Measurements from ENCODE around the gene PROSER2.
"Not testable (repeated sequence)": the region's sequence is repeated elsewhere in the genome, so short reads cannot be mapped to it uniquely, and the experiment has no call there.

The PROSER2 gene

DNA sequence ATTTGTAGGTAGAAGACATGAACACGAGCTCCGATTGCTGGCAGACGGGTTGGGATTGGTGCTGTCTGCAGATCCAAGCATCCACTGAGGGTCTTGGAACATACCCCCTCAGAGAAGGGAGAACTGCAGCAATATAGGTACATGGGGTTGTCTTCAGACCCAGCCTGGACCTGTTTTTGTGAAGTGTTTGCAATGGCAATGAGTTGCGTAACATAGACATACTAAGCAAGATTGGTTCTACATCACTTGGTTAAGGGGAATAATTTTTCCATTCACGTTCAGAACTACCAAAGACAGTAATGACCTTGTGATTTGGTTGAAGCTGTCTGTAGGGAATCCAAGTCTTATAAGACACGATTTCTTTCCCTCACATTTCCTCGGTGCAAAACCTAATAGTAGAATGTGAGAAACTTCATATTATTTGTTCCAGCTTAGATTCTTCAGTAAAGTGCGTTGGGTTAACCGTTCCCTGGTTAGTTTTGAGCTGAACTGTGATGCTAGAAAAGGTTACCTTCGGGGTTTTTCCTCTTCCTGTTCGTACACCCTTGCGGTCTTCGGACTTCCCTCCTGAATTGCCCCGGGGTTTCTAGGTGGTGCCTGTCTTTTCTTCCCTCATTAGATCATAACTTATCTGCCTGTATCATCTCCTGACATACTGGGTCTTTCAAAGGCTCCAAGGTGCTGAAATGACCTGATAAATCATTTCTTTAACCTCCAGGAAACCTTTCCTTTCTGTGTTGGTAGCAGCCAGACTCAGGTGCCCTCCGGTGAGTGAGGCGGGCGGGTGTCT lies 14.4 kb downstream of the PROSER2 start:
- no peak for DNase-seq

DNA sequence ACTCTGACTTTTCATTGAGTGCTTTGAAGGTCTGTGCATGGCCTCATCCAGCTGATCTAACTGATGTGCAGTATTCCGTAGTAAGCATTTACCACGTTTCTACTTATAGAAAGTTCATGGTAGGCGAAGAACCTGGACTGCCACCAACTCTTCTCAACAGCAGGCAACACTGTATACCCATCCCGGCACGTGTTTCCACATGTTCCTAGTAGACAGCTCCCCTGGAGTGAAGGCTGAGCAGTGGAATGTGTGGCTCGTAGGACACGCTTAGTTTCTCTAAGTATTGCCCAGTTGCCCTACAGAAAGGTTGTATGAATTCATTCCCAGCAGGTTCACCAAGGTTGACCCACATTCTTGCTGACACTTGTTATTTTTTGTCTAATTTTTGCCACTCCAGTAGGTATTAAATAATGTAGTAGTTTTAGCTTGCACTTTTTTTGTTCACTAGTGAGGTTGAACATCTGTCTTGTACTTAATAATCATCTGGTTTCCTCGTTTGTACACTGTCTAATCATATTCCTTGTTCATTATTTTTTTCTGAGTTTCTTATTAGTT lies 15.2 kb downstream of the PROSER2 start:
- DNase-seq, result no peak

DNA sequence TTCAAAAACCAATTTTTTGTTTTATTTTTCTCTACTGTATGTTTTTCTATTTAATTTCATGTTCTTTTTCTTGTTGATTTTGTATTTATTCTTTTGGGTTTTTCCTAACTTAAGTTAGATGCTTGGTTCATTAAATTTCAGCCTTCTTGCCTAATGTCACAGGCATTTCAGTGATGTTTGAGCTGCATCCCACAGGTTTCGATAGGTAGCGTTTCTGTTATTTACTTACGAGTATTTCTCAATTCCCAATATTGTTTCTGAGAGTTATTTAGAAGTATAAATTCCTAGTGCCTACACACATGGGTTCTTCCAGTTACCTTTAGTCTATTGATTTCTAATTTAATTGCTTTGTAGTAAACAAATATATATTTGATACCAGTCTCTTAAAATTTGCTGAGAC lies 18.2 kb downstream of the PROSER2 start:
- no peak for DNase-seq

DNA sequence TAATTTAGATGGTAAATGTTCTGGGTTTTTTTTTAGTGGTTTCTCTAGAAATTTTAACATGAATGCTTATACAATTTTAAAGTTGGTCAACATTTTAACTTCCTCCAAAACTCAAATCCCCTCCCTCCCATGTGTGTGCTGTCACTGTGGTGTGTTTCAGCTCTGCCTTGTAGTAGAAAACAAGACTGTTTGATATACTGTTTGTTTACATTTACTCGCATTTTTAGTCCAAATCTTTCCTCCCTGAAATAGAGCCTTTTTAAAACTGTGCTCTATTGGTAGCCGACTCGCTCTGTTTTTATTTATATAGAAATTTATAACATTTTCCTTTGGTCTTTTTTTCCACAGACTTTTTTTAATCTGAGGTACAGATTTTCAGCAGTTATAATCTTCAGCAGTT lies 19.3 kb downstream of the PROSER2 start:
- no peak for DNase-seq

DNA sequence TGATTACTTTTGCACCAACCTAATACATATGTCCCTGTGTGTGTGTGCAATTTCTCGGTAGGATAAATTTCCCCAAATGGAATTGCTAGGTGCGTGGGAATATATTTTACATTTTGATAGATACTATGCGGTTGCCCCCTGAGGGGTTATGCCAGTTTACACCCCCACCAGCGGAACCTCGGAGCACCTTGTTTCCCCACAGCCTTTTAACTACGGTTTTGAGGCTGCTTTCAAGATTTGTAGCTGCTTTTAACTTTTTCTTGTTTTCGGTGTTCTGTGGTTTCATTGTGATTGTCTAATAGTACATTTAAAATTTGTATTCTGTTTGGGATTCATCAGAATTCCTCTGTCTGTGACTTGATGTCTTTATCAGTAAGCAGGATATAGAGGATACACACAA lies 22.0 kb downstream of the PROSER2 start:
- DNase-seq, result no peak

DNA sequence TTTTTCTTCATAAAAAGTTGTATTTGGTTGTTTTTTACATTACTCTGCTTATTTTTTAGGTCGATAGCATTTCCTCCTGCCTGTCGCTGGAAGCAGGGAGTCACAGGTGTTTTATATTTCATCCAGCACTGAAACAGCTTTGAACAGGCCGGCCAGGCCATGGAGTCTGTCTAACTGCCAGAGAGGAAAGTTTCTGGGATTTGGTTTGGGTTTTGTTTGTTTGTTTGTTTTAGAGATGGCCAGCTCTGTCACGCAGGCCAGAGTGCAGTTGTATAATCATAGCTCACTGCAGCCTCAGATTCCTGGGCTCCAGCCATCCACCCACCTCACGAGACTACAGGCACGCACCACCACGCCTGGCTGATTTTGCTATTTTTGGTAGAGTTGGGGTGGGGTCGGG lies 23.4 kb downstream of the PROSER2 start:
- no peak for DNase-seq

DNA sequence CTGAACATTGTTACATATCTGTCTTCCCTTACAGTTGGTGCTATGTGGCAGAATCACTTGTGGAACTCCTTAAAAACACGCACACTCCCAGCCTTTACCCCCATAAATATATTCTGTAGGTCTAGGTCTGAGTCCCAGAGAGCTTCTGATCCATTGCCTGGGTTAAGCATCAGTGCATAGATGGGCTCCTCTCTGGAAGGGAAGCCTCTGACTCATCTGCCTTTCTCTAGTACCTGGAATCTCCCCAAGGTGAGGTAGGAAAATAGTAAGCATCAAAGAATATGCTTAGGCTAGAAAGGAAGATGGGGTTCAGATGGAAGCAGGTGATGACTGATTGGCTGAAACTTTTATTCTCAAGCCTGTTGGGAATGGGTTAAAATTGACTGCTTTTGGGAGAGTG lies 26.1 kb downstream of the PROSER2 start:
- no peak for DNase-seq

DNA sequence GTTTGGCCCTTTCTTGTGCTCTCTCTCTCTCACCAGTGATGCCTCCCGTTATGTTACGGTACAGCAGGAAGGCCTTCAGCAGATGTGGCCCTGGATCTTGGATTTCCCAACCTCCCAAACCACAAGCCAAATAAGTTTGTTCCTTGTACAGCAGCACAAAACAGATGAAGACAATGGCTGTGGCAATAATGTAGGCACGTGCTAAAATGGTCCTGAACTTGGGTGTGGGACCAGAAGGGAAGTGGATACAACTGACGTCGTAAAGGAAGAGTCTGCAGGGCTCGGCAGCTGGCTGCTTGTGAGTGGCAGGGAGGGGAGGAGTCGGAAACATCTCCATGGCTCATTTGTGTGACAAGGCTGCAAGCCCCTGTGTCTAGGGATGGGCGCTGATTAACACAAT lies 26.8 kb downstream of the PROSER2 start:
- no peak for DNase-seq

DNA sequence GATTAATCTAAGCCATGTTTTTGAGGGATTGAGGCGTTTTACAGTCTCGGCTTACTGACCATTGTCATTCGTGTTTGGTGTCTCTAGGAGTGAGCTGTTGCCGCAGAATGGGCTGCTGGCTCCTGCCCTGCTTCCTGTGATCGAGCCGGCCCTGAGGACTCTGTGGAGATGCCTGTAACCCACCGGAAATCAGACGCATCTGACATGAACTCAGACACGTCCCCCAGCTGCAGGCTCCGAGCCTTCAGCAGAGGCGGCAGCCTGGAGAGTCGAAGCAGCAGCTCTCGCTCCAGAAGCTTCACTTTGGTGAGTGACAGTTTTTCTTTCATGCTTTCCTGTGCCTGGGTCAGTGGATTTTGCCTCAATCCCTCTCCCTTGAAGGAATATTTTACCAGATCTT lies 28.8 kb downstream of the PROSER2 start:
- no peak for DNase-seq

DNA sequence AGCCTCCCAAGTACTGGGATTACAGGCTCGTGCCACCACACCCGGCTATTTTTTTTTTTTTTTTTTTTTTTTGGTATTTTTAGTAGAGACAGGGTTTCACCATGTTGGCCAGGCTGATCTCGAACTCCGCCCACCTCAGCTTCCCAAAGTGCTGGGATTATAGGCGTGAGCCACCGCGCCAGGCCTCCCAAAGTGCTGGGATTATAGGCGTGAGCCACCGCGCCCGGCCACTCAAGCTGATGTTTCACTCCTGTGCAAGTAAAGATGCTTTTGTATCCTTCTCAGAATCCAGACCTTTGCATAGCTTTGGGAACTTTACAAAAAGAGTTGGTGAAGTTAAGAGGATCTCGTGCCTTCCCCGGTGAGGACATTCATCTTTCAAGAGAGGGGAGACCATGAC lies 29.5 kb downstream of the PROSER2 start:
- not testable (repeated sequence) for DNase-seq

DNA sequence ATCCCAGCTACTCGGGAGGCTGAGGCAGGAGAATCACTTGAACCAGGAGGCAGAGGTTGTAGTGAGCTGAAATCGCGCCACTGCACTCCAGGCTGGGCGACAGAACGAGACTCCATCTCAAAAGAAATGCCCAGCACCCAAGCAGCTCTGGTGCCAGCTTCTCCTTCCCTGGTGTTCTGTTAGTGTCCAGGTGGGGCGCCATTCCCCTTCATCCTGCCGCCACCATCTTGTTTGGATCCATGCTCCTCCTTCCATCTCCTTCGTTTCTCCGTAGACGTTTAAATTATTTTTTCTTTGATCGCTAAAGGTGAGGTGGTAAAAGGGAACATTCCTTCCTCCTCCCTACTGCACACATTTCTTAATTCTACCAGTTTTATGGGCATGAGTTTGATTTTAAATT lies 30.3 kb downstream of the PROSER2 start:
- DNase-seq, result no peak

DNA sequence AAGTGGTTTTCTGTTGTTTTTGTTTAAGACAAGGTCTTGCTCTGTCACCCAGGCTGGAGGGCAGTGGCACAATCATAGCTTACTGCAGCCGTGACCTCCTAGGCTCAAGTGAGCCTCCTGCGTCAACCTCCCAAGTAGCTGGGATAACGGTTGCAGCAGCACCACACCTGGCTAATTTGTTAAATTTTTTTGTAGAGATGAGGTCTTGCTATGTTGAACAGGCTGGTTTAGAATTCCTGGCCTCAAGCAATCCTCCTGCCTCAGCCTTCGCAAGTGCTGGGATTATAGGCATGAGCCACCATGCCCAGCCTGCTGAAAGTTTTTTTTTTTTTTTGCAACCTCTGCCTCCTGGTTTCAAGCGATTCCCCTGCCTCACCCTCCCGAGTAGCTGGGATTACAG lies 31.1 kb downstream of the PROSER2 start:
- DNase-seq, result no peak

DNA sequence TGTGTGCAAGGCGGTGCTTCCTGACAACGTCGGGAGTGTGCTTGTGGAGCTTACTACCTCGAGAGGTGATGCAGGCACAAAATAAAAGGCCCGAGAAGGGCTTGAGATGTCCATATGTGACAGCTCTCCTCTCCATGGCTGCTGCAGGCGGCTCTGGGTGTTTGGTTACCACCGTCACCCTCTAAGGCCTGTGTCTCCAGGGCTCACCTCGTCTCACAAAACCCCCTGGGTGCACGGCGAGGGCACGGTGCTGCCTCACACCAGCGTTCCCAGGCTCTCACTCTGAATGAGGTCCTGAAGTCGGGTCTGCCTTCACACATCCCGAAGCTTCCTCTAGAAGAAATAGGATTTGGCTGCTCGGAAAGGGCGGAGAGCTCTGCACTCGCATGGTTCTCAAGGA lies 32.9 kb downstream of the PROSER2 start:
- no peak for DNase-seq

DNA sequence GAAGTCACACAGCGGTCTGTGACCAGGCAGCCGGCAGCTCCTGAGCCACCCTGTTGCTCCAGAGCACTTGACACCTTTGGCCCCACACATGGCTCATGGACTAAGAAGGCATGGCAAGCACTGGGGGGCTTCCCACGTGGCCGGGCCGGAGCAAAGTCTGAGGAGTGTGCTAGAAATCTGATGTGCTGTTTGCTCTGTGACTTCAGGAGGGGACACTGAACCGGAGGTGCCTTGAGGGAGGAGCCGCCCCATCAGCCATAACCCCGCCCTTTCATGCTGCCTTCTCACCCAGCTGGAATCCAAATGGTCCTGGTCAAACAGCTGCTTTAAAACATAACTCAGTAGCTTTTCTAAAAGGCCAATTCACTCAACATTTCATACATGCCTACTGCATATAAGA lies 33.5 kb downstream of the PROSER2 start:
- no peak for DNase-seq

DNA sequence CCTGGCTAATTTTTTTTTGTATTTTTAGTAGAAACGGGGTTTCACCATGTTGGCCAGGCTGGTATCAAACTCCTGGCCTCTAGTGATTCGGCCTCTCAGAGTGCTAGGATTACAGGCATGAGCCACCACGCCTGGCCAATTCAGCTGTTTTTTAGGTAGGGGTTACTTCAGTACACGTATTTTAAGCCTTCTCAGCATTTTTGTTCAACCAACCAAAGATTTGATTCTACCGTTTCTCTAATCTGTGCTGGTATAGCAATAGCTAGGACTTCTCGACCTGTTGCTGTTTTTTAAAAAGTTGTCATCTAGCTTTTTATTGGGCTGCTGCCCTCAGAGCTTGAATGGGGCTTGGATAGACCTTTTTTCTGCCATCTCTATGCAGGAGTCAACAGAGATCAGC lies 34.9 kb downstream of the PROSER2 start:
- DNase-seq, result no peak

DNA sequence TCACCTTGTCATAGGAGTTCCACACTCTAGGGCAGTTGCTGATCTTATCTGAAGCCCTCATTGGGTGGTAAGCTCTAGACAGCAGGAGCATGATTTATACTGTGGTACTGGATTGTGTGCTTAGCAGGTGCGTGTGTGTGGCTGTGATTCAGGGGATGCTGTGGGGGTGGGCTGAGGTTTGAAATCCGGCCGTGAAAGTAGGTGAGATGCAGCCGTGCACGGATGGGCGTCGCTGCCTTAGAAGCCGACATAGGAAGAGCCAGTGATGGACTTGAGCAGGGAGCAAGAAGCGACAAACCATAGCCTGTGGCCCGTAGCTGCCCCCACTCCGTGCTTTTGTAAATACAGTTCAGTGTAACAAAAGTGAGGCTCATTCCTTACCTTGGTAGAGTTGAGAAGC lies 38.2 kb downstream of the PROSER2 start:
- DNase-seq, result no peak

DNA sequence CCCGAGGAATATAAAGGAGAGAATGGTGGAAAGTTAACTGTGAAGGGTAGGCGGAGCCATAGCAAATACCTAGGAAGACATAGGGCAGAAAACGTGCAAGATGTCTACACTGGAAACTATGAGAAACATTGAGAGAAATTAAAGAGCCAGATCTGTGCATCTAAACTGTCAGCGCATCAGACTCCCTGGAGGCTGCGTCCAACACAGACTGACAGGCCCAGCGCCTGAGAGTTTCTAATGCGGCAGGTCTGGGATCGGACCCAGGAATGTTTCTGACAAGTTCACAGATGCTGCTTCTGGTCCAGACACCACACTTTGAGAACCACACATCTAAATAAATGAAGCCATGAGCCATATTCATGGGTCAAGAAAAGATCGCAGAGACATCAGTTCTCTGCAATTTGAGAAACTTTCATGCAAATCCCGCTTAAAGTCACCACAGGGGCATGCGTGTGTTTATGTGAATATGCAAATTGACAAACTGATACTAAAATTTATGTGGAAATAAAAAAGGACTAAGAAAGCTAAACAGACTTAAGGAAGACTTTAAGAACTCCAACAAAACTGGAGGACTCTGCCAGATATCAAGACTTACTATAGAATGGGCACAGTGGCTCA lies 38.8 kb downstream of the PROSER2 start:
- DNase-seq, result no peak

DNA sequence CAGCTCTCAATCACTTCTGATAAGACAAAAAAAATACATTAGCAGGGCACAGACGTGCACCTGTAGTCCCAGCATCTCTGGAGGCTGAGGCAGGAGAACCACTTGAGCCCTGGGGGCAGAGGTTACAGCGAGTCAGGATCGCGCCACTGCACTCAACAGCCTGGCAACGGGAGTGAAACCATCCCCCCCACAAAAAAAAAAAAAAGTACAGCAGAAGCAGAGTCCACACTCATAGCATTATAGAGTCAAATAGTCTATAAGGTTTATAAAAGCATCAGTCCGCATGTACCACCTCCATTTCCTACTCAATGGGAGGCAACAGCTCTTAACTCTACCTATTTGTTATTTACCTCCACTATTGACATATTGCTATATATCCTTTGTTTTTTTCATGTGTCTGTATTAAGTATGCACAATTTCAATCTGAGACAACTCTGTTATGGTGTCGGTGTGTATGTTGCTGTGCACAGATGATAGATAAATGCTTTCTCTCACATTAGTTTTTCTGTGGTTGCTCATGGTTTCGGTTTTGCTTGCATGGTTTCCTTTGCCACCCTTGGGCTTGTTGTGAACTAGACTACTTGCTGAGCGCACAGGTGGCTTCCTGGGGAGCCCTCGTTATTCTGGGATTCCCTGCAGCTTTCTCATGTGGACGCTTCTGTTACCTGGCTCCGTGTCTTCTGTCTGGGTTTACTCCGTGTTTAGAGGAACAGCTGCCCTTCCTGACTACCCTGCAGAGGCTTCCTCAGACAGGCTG lies 40.4 kb downstream of the PROSER2 start:
- no peak for DNase-seq

DNA sequence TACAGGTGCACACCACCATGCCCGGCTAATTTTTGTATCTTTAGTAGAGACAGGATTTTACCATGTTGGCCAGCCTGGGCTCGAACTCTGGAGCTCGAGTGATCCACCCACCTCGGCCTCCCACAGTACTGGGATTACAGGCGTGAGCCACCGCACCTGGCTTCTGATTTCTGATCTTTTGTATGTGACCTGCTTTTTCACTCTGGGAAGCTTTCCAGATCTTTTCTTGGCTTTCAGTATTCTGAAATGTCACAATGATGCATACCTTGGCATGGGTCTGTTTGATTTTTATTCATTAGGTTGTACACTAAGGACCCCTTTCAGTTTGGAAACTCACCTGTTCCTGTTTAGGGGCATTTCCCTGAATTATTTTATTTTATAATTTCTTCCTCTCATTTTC lies 41.6 kb downstream of the PROSER2 start:
- DNase-seq, result no peak

DNA sequence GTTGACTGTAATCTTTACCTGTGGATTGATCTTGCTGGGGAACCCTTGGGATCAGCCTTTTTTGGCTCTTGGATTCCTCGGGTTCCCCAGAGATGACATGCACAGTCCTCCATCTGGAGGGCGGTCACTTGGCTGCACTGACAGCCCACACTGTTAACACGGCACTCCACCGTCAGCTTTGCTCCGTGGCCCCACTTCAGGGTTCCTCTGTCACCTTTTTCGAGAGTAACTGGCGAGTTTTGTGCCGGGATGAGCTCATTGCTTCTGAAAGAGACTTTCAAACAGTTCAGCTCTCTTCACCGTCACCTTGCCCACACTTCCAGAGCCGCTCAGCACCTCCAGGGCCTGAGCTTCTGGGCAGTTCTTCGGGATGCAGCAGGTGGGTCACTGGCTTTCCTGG lies 42.4 kb downstream of the PROSER2 start:
- DNase-seq, result no peak

DNA sequence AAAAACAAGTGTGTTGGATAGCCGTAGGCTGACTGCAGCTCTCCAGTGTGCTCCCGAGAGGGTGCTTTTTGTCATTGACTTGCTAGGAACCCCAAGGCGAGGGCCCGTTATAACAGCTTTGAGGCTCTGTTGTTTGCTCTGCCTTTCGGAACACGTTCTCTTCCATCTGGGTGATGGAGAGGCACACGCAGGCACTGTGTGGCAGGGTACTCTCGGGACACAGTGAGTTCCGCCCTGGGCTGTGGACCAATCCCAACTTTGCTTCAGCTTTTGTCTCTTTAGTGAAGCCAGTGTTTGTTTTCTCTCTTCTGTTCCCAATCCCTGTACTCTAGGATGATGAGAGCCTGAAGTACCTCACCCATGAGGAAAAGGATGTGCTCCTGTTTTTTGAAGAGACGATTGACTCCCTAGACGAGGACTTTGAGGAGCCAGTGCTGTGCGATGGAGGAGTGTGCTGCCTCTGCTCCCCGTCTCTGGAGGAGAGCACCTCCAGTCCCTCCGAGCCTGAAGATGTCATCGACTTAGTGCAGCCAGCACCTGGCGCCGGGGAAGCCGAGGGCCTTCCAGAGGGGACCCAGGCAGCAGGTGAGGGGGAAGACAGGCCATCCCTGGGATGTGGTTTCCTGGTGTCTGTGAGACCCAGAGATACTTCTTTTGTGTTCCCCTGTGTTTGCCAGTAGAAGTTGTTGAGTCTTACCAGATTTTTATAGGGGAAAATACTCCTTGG lies 43.2 kb downstream of the PROSER2 start:
- no peak for DNase-seq

DNA sequence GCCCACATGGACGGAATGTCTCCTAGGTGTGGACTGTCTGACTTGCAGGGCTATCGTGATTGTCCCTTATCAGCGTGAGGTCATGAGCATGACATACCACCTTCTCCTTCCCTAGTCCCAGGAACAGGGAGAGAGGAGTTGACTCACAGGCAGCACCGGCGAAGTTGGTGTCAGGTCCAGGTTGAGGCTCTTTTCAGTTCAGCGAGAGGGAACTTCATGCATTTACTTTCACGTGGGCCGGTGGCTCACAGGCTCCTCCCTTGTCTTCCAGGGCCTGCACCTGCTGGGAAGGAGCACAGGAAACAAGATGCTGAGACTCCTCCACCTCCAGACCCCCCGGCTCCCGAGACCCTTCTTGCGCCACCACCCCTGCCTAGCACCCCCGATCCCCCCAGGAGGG lies 46.1 kb downstream of the PROSER2 start:
- DNase-seq, result no peak
